Measurements from ENCODE around the gene MBNL2.
"Not testable (repeated sequence)": the region's sequence is repeated elsewhere in the genome, so short reads cannot be mapped to it uniquely, and the experiment has no call there.

MBNL2 gene

DNA sequence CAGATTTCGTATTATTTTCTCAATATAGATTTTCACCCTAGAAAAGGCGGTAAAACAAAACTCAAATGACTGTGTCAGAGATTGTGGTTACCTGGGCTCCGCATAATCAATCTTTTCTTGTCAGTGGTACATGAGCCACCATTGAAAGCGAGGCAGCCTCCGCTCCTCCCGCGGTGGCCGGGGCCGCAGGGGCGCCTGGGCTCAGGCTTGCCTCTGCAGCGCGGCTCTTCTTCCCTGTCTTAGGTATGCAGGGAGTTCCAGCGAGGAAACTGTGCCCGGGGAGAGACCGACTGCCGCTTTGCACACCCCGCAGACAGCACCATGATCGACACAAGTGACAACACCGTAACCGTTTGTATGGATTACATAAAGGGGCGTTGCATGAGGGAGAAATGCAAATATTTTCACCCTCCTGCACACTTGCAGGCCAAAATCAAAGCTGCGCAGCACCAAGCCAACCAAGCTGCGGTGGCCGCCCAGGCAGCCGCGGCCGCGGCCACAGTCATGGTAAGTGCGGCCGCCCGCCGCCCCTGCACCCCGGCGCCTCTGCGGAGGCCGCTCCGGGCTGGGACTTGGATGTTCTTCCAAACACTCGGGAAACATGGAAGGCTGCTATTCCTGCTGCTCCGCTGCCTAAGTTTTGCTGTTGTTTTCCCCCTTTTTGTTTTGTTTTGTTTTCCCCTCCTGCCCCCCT, 124.6 kb downstream of the MBNL2 start:
- H3K9ac ChIP-seq (ENCODE audit: low read length), result no peak overlapping the region
- H3K36me3 ChIP-seq (ENCODE audit: insufficient read depth, low read length), result peaks cover 57% of the 10 kb centered on the region
- H3K4me3 ChIP-seq (ENCODE audit: low read depth in 1 of 2, low read length in 2 of 2), result no peak overlapping the region
- H3K9me3 ChIP-seq (ENCODE audit: low read length), result no peaks in the 10 kb centered on the region
- H3K27me3 ChIP-seq (ENCODE audit: control insufficient read depth in 1 of 2, insufficient read depth in 2 of 2, low read length in 2 of 2), result no peaks in the 10 kb centered on the region
- H3K27ac ChIP-seq (ENCODE audit: low read depth, low read length), result no peak overlapping the region
- H3K4me1 ChIP-seq (ENCODE audit: insufficient read depth, low read length), result peaks cover 19% of the 10 kb centered on the region

DNA sequence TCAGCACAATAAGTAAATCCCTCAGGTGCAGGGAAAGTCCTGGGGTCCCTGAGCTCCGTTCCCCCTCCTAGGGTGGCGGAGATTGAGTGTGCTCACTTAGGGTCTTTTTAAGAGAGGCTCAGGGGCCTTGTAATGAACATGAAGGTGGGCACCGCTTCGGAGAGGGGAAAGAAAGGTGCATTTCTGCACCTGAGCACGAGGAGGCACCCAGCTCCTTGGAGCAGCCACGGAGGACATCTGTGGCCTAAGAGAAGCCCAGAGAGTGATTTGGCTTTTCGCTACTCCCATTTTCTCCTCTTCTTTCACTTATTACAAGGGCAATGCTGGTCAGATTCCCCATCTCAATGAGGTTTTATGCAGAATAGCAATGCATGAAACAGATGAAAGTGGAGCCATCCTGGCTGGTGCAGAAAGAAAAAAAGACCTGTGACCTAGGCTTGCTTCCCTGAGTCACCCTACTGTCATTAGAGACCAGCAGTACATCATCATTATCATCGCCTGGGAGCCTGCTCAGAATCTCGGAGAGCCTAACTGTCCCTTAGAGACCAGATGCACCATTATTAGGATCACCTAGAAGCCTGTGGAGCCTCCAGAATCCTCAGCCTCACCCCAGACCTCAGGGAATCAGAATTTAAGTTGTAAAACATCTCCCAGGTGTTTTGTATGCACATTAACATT, 125.3 kb downstream of the MBNL2 start:
- no peaks in the 10 kb centered on the region for H3K9me3 ChIP-seq (ENCODE audit: low read length)
- H3K4me1 ChIP-seq (ENCODE audit: insufficient read depth, low read length), result peaks cover 18% of the 10 kb centered on the region
- H3K27ac ChIP-seq (ENCODE audit: low read depth, low read length), result no peak overlapping the region
- no peak overlapping the region for H3K4me3 ChIP-seq (ENCODE audit: low read depth in 1 of 2, low read length in 2 of 2)
- H3K27me3 ChIP-seq (ENCODE audit: control insufficient read depth in 1 of 2, insufficient read depth in 2 of 2, low read length in 2 of 2), result no peaks in the 10 kb centered on the region
- H3K9ac ChIP-seq (ENCODE audit: low read length), result no peak overlapping the region
- peaks cover 60% of the 10 kb centered on the region for H3K36me3 ChIP-seq (ENCODE audit: insufficient read depth, low read length)

DNA sequence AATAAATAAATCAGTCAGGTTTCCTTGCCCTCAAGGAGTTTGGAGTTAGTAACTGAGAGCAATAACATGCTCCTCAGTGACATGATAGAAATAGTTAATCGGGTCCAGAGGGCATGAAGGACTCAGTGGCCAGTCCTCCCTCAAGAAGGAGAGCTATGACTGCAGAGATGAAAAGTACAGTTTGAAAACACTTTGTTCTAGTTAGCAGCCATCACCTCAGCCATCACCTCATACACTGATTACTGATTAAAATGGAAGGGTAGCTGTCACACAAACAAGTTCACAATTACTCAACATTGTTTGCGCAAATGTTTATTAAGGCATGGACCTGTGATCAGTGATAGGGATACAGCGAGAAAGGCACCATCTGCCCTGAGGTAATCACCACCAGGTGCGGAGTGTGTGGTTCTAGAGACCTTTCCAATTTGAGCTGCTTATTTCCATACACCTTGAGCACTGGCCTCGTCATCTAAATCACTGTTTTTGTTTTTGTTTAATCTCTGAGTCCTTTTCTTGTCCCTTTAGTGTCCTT, 126.5 kb downstream of the MBNL2 start:
- Histone ChIP-seq H3K9ac (ENCODE audit: low read length) (no peak overlapping the region), H3K9me3 (ENCODE audit: low read length) (no peaks in the 10 kb centered on the region), H3K27ac (ENCODE audit: low read depth, low read length) (no peak overlapping the region), H3K4me3 (ENCODE audit: low read depth in 1 of 2, low read length in 2 of 2) (no peak overlapping the region), H3K4me1 (ENCODE audit: insufficient read depth, low read length) (peaks cover 14% of the 10 kb centered on the region), H3K36me3 (ENCODE audit: insufficient read depth, low read length) (peaks cover 63% of the 10 kb centered on the region), H3K27me3 (ENCODE audit: control insufficient read depth in 1 of 2, insufficient read depth in 2 of 2, low read length in 2 of 2) (no peaks in the 10 kb centered on the region)

DNA sequence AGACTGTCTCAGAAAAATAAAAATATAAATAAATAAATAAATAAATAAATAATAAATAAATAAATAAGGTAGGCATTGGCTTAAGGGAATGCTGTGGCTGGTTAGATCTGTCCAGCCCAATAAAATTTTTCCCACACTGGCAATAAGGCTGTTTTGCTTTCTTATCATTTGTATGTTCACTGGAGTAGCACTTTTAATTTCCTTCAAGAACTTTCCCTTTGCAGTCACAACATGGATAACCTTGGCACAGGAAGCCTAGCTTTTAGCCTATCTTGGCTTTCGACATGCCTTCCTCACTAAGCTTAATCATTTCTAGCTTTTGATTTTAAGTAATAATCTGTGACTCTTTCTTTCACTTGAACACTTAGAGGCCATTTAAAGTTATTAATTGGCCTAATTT, 129.9 kb downstream of the MBNL2 start:
- H3K9me3 ChIP-seq (ENCODE audit: low read length); H3K27me3 ChIP-seq (ENCODE audit: control insufficient read depth in 1 of 2, insufficient read depth in 2 of 2, low read length in 2 of 2); H3K9ac ChIP-seq (ENCODE audit: low read length); H3K4me1 ChIP-seq (ENCODE audit: insufficient read depth, low read length); H3K27ac ChIP-seq (ENCODE audit: low read depth, low read length); H3K4me3 ChIP-seq (ENCODE audit: low read depth in 1 of 2, low read length in 2 of 2): not testable (repeated sequence)
- peaks cover 63% of the 10 kb centered on the region for H3K36me3 ChIP-seq (ENCODE audit: insufficient read depth, low read length)

DNA sequence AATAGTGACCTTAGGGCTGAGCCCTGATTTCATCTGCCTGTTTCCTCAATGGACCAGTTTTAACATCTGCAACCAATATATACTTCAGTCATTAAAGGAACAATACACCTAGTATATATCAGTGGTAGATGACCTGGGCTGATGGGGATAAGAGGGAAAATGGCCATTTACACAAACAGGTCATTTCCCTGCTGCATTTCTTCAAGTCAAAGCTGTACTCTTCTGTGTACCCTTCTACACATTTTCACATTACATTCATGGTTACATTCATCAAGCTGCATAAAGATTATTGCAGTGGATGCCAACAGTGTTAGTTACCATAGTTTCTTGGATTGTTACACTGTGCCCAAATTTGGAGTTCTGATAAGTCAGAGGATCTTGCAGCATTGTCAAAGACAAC, 130.7 kb downstream of the MBNL2 start:
- Histone ChIP-seq H3K4me3 (ENCODE audit: low read depth in 1 of 2, low read length in 2 of 2) (no peak overlapping the region), H3K27ac (ENCODE audit: low read depth, low read length) (no peak overlapping the region), H3K9me3 (ENCODE audit: low read length) (no peaks in the 10 kb centered on the region), H3K27me3 (ENCODE audit: control insufficient read depth in 1 of 2, insufficient read depth in 2 of 2, low read length in 2 of 2) (no peaks in the 10 kb centered on the region), H3K4me1 (ENCODE audit: insufficient read depth, low read length) (peaks cover 4% of the 10 kb centered on the region), H3K9ac (ENCODE audit: low read length) (no peak overlapping the region), H3K36me3 (ENCODE audit: insufficient read depth, low read length) (peaks cover 60% of the 10 kb centered on the region)

DNA sequence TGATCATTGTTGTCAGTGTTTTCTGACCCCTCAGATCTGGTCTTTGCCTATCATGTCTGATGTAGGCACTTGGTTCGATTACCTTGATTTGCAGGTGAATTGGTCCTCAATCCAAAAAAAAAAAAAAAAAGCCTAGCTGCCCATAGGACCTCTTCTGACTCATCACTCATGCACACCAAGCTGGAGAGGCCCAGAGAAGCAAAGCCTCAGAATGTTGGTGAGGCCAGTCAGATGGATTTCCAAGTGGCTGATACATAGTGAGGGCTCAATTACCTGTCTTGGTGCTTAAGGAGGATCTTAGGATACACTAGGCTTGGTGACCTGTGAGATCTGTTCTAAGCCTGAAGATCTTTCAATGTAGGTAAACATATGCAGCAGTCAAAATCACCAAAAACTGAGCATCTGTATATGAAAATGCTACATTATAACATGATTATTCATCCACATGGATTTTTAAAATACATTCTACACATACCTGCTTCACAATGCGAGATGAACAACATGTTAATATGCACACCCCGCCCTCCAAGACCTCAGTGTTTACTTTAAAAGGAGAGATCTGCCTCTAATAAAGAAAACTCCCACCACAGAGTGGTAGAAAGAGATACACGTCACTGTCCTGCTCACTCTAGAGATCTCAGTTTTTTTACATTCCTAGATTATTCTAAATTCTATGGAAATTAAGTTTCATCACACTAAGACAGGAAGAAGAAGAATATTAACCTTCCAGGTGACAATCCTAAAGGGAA, 132.0 kb downstream of the MBNL2 start:
- no peak overlapping the region for H3K27ac ChIP-seq (ENCODE audit: low read depth, low read length)
- H3K4me3 ChIP-seq (ENCODE audit: low read depth in 1 of 2, low read length in 2 of 2), result no peak overlapping the region
- H3K9me3 ChIP-seq (ENCODE audit: low read length), result no peaks in the 10 kb centered on the region
- H3K4me1 ChIP-seq (ENCODE audit: insufficient read depth, low read length), result peaks cover 4% of the 10 kb centered on the region
- H3K27me3 ChIP-seq (ENCODE audit: control insufficient read depth in 1 of 2, insufficient read depth in 2 of 2, low read length in 2 of 2), result no peaks in the 10 kb centered on the region
- H3K36me3 ChIP-seq (ENCODE audit: insufficient read depth, low read length), result peaks cover 54% of the 10 kb centered on the region
- no peak overlapping the region for H3K9ac ChIP-seq (ENCODE audit: low read length)

DNA sequence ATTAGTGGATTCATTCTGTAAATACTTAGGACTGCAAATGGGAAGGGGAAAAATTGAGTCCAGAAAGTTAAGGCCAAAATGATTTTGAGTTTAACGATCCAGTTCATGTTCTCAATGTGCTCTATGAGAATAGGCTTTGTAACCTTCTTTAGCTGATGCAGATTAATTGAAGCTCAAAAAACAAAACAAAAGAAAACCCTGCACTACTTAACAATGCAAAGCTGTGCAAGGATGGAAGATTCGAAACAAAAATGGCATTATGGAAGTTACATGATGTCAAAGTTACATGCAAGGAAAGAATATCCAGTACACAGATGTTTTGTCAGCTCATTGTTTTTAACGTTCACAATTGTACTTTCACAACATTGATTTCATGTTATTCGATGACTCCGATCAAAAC, 132.7 kb downstream of the MBNL2 start:
- H3K27ac ChIP-seq (ENCODE audit: low read depth, low read length), result no peak overlapping the region
- H3K27me3 ChIP-seq (ENCODE audit: control insufficient read depth in 1 of 2, insufficient read depth in 2 of 2, low read length in 2 of 2), result no peaks in the 10 kb centered on the region
- no peak overlapping the region for H3K4me3 ChIP-seq (ENCODE audit: low read depth in 1 of 2, low read length in 2 of 2)
- H3K4me1 ChIP-seq (ENCODE audit: insufficient read depth, low read length), result peaks cover 10% of the 10 kb centered on the region
- no peaks in the 10 kb centered on the region for H3K9me3 ChIP-seq (ENCODE audit: low read length)
- no peak overlapping the region for H3K9ac ChIP-seq (ENCODE audit: low read length)
- peaks cover 47% of the 10 kb centered on the region for H3K36me3 ChIP-seq (ENCODE audit: insufficient read depth, low read length)

DNA sequence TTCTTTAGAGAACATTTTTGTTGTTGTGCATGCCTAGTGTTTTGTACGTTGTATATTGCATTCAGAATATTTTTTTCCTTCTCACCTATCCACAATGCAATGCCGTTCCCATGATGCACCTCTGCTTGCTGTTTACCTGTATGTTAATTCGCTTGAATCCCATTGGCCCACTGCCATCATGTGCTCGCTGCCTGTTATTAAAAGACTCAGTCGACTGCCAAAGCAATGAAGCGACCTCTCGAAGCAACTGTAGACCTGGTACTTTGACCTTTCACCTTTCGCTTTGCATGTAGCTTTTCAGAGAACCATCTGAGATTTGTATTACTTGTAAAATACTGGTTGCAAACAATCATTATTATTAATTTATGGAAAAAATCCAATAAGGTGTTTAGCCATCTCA, 134.5 kb downstream of the MBNL2 start:
- Histone ChIP-seq H3K9me3 (ENCODE audit: low read length) (no peaks in the 10 kb centered on the region), H3K27me3 (ENCODE audit: control insufficient read depth in 1 of 2, insufficient read depth in 2 of 2, low read length in 2 of 2) (no peaks in the 10 kb centered on the region), H3K4me3 (ENCODE audit: low read depth in 1 of 2, low read length in 2 of 2) (no peak overlapping the region), H3K27ac (ENCODE audit: low read depth, low read length) (no peak overlapping the region), H3K36me3 (ENCODE audit: insufficient read depth, low read length) (peaks cover 42% of the 10 kb centered on the region), H3K4me1 (ENCODE audit: insufficient read depth, low read length) (peaks cover 10% of the 10 kb centered on the region), H3K9ac (ENCODE audit: low read length) (no peak overlapping the region)

DNA sequence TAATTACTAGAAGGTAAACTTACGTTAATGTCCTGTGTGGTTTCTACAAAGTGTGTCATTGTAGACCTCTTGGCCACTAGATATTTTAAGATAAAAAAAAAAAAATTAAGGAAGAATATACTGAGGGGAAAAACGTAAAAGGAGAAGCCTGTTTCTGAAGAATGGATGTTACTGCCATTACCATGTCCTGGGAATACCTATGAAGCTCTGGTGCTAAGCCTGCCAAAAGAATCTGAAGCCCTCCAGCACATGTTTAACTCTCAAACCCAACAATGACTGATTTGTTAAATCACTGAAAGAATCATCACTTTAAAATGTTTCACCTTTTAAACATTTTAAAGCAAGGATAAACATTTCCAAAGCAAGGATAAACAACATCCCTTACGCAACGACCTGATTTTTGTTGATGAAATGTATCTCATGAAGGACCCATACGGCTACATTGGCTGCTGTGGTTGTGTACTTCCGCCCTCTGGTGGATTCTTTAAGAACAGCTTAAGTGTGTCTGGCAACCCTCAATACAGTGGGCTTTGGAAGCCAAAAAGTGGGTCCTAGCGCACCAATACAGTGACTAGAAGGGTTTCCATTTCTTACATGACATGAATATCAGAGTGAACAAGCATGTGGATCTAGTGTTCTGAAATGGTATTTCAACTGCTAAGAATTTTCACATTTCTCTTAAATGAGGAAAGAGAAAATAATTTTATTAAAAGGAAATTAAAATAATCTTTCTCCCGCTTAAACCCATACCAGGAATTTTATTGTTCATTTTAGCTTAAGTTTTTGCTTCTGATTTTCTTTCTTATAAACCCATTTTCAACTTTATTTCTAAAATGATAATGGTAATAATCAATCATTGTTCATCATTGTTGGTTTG, 137.3 kb downstream of the MBNL2 start:
- H3K27ac ChIP-seq (ENCODE audit: low read depth, low read length), result peak overlapping the region; percentile 48
- H3K27me3 ChIP-seq (ENCODE audit: control insufficient read depth in 1 of 2, insufficient read depth in 2 of 2, low read length in 2 of 2), result no peaks in the 10 kb centered on the region
- H3K9me3 ChIP-seq (ENCODE audit: low read length), result no peaks in the 10 kb centered on the region
- H3K4me3 ChIP-seq (ENCODE audit: low read depth in 1 of 2, low read length in 2 of 2), result peak overlapping the region in 1 of 2 donors; percentile 11
- no peak overlapping the region for H3K9ac ChIP-seq (ENCODE audit: low read length)
- peaks cover 6% of the 10 kb centered on the region for H3K4me1 ChIP-seq (ENCODE audit: insufficient read depth, low read length)
- peaks cover 38% of the 10 kb centered on the region for H3K36me3 ChIP-seq (ENCODE audit: insufficient read depth, low read length)

DNA sequence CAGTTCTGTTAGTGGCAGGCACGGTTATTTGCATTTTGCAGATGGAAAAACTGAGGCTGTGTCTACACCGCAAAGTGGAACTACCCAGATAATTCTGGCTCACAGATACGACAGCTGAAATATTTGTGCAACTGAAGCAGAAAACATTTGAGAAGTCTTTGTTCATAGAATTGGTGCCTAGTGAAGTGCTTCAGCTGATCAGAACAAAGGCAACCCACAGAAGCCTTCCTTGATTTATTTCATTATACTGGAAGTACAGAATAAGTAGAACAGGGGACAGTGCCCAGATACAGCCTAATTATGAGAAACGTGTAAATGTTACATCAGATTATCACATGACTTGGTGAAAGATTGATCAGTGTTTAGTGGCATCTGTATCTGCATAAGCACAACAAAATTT, 138.5 kb downstream of the MBNL2 start:
- H3K27ac ChIP-seq (ENCODE audit: low read depth, low read length), result no peak overlapping the region
- peaks cover 6% of the 10 kb centered on the region for H3K4me1 ChIP-seq (ENCODE audit: insufficient read depth, low read length)
- H3K4me3 ChIP-seq (ENCODE audit: low read depth in 1 of 2, low read length in 2 of 2), result no peak overlapping the region
- H3K36me3 ChIP-seq (ENCODE audit: insufficient read depth, low read length), result peaks cover 42% of the 10 kb centered on the region
- H3K9ac ChIP-seq (ENCODE audit: low read length), result no peak overlapping the region
- no peaks in the 10 kb centered on the region for H3K9me3 ChIP-seq (ENCODE audit: low read length)
- H3K27me3 ChIP-seq (ENCODE audit: control insufficient read depth in 1 of 2, insufficient read depth in 2 of 2, low read length in 2 of 2), result no peaks in the 10 kb centered on the region

DNA sequence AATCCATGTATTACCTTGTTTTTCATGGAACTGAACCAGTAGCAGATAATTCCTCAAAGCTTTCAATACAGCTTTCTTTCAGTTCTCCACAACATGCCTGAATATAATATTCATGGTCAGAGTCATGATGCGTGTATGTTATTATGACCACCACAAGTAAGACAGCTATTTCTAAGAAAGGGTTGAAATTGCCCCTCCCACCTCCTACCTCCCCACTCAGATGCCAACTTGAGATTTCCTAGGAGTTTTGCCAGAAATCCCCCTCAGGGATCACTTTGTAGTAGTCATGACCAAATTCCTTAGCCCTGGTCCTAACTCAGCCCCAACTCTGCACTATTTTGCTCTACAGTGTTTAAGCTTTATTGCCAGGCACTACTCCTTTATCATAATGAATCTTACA, 141.9 kb downstream of the MBNL2 start:
- Histone ChIP-seq H3K27me3 (ENCODE audit: control insufficient read depth in 1 of 2, insufficient read depth in 2 of 2, low read length in 2 of 2) (no peaks in the 10 kb centered on the region), H3K9me3 (ENCODE audit: low read length) (no peaks in the 10 kb centered on the region), H3K9ac (ENCODE audit: low read length) (no peak overlapping the region), H3K4me1 (ENCODE audit: insufficient read depth, low read length) (peaks cover 12% of the 10 kb centered on the region), H3K27ac (ENCODE audit: low read depth, low read length) (no peak overlapping the region), H3K4me3 (ENCODE audit: low read depth in 1 of 2, low read length in 2 of 2) (no peak overlapping the region), H3K36me3 (ENCODE audit: insufficient read depth, low read length) (peaks cover 36% of the 10 kb centered on the region)

Measured in muscle layer of colon (tissue), 2 donors.